ENCODE results near the gene C1QTNF3.

DNA sequence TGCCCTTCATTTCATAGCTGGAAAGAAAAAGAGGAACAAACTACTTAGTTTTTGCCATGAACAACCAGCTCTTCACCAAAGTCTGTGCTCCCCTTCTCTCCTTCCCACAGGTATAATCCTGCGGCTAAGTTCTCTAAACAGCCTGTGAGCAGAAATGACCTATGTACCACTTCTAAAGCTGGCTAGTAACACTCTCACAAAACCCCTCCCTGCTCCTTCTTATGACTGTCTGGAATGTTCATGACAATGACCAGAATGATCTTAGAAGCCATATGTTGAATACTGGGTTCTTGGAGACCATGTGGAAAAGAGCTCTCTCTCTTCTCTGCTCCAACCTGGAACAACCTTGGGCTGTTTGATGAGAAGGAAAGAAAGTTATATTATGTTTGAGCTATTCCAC lies 22.3 kb downstream of the C1QTNF3 start:
- TF ChIP-seq, protein P1, sequence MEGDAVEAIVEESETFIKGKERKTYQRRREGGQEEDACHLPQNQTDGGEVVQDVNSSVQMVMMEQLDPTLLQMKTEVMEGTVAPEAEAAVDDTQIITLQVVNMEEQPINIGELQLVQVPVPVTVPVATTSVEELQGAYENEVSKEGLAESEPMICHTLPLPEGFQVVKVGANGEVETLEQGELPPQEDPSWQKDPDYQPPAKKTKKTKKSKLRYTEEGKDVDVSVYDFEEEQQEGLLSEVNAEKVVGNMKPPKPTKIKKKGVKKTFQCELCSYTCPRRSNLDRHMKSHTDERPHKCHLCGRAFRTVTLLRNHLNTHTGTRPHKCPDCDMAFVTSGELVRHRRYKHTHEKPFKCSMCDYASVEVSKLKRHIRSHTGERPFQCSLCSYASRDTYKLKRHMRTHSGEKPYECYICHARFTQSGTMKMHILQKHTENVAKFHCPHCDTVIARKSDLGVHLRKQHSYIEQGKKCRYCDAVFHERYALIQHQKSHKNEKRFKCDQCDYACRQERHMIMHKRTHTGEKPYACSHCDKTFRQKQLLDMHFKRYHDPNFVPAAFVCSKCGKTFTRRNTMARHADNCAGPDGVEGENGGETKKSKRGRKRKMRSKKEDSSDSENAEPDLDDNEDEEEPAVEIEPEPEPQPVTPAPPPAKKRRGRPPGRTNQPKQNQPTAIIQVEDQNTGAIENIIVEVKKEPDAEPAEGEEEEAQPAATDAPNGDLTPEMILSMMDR (IDR thresholded peaks at IDR 0.05): no peak
- no peak for TF ChIP-seq EP300 (IDR thresholded peaks at IDR 0.05)

Measured in tibial nerve (tissue), 4 donors.